Renal cortical epithelial cell (primary cell): Measurements from ENCODE around the gene IQGAP2. TPM values are rescaled to one million over a fixed set of nuclear protein-coding genes. Genes with fewer than 3 reads are reported as not detected.
A peak's percentile ranks its signal among the peaks of the same experiment; 100 is the strongest.
"Not testable (repeated sequence)": the region's sequence is repeated elsewhere in the genome, so short reads cannot be mapped to it uniquely, and the experiment has no call there.

Experiments
- DNase-seq: peaks from one replicate; pipeline ENCODE4 v3.0.0-alpha.2; 2011; ENCODE audit warnings: low read depth
- total RNA-seq: library from RNA; depleted of rRNA; stranded (reverse); fragments of >200 nt; gene quantifications from 2 replicates; pipeline ENCODE4 v1.2.3, GENCODE V29; 2014

IQGAP2 gene
- total RNA-seq, 1 donor from 2014 or later: 0.30 TPM

GRCh38 chr5:76715736-76716455, 312.8 kb downstream of the IQGAP2 start, which contains the start of gene F2R:
F2R (plus strand) TSS chr5:76716126; CDS start chr5:76716308, 182 bp downstream.
- DNase-seq: no peak

DNA sequence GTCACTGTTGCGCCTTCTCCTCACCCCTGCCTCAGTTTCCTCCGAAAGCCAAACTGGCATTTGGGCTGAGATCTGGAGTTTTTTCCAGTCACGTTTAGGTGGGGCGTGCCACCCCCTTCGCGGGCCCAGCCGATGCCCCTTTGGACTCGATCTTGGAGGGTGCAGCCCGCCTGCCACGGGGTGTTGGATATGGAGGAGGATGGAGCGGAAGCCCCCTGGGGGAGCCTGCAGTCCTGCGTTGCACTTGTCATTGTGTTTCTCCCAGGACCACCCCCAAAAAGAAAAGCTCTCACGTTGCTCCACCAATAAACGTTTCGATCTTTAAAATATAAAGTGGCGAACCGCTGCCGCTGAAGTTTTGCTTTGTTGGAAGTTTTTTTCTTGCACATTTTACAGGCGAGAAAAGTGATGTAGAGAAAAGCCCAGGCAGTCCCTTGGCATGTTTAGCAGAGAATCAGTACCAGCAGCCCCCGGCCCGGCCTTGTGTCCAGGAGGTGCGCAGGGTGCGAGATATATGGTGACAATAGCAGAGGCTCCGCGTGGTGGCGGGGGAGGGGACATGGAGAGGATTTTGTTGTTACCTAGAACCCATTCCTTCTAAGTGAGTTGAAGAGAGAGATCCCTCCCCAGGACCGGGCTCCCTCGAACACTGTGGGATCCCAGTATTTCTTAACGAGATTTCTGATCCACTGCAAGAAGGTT, 313.5 kb downstream of the IQGAP2 start:
- no peak for DNase-seq

- no peak for DNase-seq
These were observed 314.4 kb downstream of the IQGAP2 start for GRCh38 chr5:76717222-76718083.

DNA sequence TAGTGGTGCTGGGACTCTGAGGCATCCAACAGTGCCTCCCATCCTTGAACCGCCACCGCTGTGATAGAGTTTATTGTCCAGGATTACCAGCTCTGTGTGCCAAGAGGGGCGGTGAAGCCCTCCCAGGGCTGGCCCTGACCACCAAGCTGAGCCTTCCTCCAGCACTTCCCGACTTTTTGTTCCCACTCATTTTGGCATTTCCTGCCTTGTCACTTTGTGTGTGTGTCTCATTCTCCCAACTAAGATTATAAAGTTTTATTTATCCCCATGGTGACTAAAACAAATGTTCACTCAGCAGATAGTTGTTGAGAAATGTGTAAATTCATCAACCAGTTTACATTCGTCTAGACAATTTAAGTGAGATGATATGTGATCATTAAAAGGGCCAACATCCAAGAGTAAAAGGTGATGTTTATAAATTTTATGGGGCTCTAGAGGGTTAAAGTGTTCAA, 315.3 kb downstream of the IQGAP2 start:
- DNase-seq: no peak

GRCh38 chr5:76718880-76719279, 315.8 kb downstream of the IQGAP2 start:
- no peak for DNase-seq

DNA sequence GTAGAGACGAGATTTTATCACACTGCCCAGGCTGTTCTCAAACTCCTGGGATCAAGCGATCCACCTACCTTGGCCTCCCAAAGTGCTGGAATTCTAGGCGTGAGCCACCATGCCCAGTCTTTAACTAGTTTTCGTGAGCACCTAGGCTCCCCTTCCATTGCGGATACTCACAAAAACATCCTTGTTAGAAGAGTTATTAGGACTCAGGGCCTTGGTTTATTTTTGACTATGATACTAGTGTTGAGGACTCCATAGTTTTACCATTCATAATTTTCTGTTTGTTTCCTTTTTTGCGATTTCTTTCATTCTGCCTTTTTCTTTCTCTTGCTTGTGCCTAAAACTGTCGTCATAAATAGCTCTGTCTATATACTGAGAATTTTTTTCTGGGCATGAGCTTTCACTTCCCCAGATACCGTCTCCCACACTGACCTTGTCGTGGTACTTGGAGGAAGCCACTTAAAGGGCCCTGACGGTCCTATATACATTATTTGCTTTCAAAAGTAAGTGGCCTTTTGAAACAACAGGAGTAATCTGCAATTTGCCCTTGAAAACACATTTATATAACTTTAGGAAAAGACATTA, 318.0 kb downstream of the IQGAP2 start:
- DNase-seq: no peak

- no peak for DNase-seq
These were observed 320.2 kb downstream of the IQGAP2 start for GRCh38 chr5:76723266-76723665.

DNA sequence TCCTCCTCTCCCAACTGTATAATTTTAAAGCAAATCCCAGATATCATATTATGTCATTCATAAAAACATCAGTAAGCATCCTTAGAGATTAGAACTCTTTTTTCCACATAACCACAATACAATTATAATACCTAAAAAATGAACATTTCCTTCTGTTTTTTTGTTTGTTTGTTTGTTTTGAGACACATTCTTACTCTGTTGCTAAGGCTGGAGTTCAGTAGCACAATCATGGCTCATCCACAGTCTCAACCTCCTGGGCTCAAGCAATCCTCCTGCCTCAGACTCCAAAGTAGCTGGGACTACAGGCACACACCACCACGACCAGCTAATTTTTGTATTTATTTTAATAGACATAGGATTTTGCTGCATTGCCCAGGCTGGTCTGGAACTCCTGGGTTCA, 320.8 kb downstream of the IQGAP2 start:
- no peak for DNase-seq

- DNase-seq: peak; percentile 96
These were observed 321.8 kb downstream of the IQGAP2 start for GRCh38 chr5:76724871-76725270.

GRCh38 chr5:76728965-76729364, 325.9 kb downstream of the IQGAP2 start:
- DNase-seq: no peak

- no peak for DNase-seq
These were observed 326.5 kb downstream of the IQGAP2 start for GRCh38 chr5:76729373-76730290.

- no peak for DNase-seq
These were observed 329.4 kb downstream of the IQGAP2 start for GRCh38 chr5:76732405-76733048.

DNA sequence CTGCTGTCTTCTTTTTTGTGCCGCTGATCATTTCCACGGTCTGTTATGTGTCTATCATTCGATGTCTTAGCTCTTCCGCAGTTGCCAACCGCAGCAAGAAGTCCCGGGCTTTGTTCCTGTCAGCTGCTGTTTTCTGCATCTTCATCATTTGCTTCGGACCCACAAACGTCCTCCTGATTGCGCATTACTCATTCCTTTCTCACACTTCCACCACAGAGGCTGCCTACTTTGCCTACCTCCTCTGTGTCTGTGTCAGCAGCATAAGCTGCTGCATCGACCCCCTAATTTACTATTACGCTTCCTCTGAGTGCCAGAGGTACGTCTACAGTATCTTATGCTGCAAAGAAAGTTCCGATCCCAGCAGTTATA, 329.9 kb downstream of the IQGAP2 start:
- DNase-seq: no peak

GRCh38 chr5:76735762-76736545, 332.9 kb downstream of the IQGAP2 start:
- no peak for DNase-seq

DNA sequence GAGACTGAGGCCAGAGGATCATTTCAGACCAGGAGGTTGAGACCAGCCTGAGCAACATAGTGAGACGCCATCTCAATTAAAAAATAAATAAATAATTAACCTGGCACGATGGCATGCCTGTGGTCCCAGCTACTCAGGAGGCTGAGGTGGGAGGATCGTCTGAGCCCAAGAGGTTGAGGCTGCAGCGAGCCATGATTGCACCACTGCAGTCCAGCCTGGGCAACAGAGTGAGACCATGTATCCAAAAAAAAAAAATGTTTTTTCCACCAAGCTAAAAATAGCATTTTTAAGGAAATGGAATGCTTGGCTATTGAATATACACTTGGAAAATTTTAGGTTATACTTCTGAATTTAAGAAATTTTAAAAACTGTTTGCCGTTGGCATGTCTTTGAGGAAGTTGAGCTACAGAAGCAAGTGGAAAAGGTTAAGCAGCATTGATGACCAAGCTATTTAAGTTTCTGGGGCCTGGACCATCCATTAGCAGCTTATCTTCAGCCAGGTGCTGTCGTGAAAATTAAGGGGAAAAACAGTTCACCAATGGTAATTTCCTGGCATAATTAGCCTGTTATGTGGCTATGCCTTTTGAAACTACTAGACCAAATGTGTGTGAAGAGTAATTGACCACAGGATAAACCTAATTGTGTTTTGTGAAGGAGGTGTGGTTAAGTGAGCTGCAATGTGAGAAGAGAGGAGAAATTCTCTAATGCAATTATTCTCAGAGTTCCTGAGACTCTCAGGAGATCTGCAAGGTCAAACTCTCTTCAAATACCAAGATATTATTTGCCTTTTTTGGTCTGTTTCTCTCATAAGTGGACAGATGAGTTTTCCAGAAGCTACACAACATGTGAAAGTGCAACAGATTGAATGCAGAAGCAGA, 333.8 kb downstream of the IQGAP2 start:
- peak; percentile 32 for DNase-seq

DNA sequence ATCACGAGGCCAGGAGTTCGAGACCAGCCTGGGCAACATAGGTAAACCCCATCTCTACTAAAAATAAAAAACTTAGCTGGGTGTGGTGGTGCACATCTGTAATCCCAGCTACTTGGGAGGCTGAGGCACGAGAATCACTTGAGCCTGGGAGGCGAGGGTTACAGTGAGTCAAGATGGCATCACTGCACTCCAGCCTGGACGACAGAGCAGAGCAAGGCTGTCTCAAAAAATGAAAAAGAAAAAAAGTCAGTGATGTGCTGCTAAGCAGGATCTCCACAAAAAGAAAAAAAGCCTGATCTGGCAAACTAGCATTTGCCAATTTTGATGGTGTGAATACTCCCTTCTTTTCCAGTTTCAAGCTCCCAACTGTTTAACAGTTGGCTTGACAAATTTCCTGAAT, 334.8 kb downstream of the IQGAP2 start:
- no peak for DNase-seq

GRCh38 chr5:76741506-76741905, 338.4 kb downstream of the IQGAP2 start:
- DNase-seq: not testable (repeated sequence)

DNA sequence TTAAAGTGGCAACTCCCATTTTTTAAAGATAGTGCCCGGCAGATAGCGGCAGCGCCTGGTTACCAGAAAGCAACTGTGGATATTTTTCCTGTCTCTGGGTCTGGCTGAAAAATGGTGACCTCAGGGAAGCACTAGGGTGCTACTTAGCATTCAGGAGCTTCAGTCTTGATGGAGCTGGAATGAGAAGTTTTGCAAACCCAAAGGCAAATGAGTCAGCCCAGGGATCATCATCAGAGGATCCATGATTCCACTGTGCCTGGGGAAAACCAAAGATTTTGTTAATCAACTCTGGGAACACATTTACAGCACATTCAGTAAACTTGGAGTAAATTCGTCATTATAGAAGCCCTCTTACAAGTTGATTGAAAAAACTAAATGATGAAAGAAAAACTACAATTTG, 339.5 kb downstream of the IQGAP2 start:
- DNase-seq: peak; percentile 52

GRCh38 chr5:76744632-76745031, 341.5 kb downstream of the IQGAP2 start:
- no peak for DNase-seq
